Vagina (tissue), 2 donors: ENCODE results near the gene VPS41.

Source experiments
- POLR2A ChIP-seq, 2 donors: fragments of 450-650 bp; IDR thresholded peaks; one replicate each; pipeline ENCODE4 v1.6.1; 2017; ENCODE audit warnings: antibody characterized with exemption in 2 of 2, mild to moderate bottlenecking in 2 of 2, moderate library complexity in 2 of 2
- TF ChIP-seq, protein P1 (sequence below), 3 experiments: fragments of 450-650 bp in 2 of 3; fragments of 200-600 bp in 1 of 3; sonication (generic) in 1 of 3; IDR thresholded peaks; one replicate each; pipeline ENCODE4 v1.5.1; 2017 to 2019; ENCODE audit warnings: antibody characterized with exemption in 3 of 3, mild to moderate bottlenecking in 2 of 3, moderate library complexity in 2 of 3

DNA sequence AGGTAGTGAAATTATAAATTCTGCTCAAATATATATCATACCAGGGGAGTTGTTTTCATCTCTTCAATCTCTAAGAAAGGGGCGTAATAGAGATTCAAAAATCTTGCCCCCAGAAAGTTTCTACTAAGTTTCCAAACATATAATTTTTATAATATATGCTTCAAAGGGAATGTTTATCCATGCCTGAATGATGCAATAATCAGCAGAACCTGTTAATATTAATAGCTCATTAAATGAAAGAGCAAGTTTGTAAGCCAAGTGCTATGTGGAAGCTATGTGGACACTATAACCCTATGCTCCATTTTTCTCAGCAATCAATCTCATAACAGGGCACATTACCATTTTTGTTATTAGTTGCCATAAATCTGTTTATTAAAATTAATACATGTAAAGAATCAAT is 25.3 kb downstream of the VPS41 start:
- TF ChIP-seq, protein P1, sequence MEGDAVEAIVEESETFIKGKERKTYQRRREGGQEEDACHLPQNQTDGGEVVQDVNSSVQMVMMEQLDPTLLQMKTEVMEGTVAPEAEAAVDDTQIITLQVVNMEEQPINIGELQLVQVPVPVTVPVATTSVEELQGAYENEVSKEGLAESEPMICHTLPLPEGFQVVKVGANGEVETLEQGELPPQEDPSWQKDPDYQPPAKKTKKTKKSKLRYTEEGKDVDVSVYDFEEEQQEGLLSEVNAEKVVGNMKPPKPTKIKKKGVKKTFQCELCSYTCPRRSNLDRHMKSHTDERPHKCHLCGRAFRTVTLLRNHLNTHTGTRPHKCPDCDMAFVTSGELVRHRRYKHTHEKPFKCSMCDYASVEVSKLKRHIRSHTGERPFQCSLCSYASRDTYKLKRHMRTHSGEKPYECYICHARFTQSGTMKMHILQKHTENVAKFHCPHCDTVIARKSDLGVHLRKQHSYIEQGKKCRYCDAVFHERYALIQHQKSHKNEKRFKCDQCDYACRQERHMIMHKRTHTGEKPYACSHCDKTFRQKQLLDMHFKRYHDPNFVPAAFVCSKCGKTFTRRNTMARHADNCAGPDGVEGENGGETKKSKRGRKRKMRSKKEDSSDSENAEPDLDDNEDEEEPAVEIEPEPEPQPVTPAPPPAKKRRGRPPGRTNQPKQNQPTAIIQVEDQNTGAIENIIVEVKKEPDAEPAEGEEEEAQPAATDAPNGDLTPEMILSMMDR (IDR thresholded peaks at IDR 0.05), result no peak
- no peak for TF ChIP-seq POLR2A (IDR thresholded peaks at IDR 0.05)
